Esophagus squamous epithelium (tissue), 5 donors: ENCODE measurements around the gene HMCN2. TPM values are rescaled to one million over a fixed set of nuclear protein-coding genes. Genes with fewer than 3 reads are reported as not detected.

Experiments used
- DNase-seq: peaks from one replicate; lab custom pipeline; 2025; lab: John Stamatoyannopoulos, UW
- H3K27ac ChIP-seq, 4 donors: fragments of 200-600 bp; sonication (generic); one replicate each; pipeline ENCODE4 v1.5.1; 2016 to 2019; ENCODE audit warnings: mild to moderate bottlenecking in 1 of 4
- H3K27me3 ChIP-seq, 4 donors: fragments of 200-600 bp; sonication (generic); 1 replicate in 3 of 4; 2 replicates in 1 of 4; pipeline versions ENCODE4 v1.5.1 to v1.6.0; 2017 to 2021; ENCODE audit warnings: antibody characterized with exemption in 1 of 4
- H3K36me3 ChIP-seq, 3 donors: fragments of 200-600 bp; sonication (generic); one replicate each; pipeline ENCODE4 v1.5.1; 2016 to 2019
- H3K4me1 ChIP-seq, 3 donors: fragments of 200-600 bp; sonication (generic); one replicate each; pipeline ENCODE4 v1.5.1; 2017 to 2019
- H3K4me3 ChIP-seq, 4 donors: fragments of 200-600 bp; sonication (generic); 1 replicate in 3 of 4; 2 replicates in 1 of 4; pipeline ENCODE4 v1.5.1; 2016 to 2019; ENCODE audit warnings: mild to moderate bottlenecking in 2 of 4, moderate library complexity in 1 of 4
- H3K9me3 ChIP-seq, 3 donors: fragments of 200-600 bp; sonication (generic); one replicate each; pipeline ENCODE4 v1.5.1; 2016 to 2019
- POLR2A ChIP-seq, 4 donors: fragments of 450-650 bp; IDR thresholded peaks; one replicate each; pipeline ENCODE4 v1.6.1; 2017; ENCODE audit warnings: antibody characterized with exemption in 4 of 4, mild to moderate bottlenecking in 4 of 4, moderate library complexity in 3 of 4
- WGBS, 2 donors: methylation state at CpG; one replicate each; pipeline ENCODE4 v1.1.5; 2018; 5-methylcytosine and 5-hydroxymethylcytosine counted together
- intact Hi-C: fragments of 100-400 bp; cut with DNase I; formaldehyde crosslinking; loops from one replicate; pipeline ENCODE4 v1.15.0; 2022
- total RNA-seq, 4 donors: library from RNA; depleted of rRNA; stranded (reverse); fragments of >200 nt; gene quantifications; one replicate each; pipeline ENCODE4 v1.1.0, GENCODE V29; 2016
- TF ChIP-seq, protein P1 (sequence below), 6 experiments: fragments of 450-650 bp in 4 of 6; fragments of 200-600 bp in 2 of 6; sonication (generic) in 2 of 6; IDR thresholded peaks; one replicate each; pipeline ENCODE4 v1.5.1; 2016 to 2019; ENCODE audit warnings: antibody characterized with exemption in 6 of 6, mild to moderate bottlenecking in 4 of 6, moderate library complexity in 4 of 6
- donor health status: DM: yes; HTN: yes; CAD: no.

Gene HMCN2
- total RNA-seq, 4 donors from 2014 or later: 0.53 to 4.8 (median 0.78) TPM

GRCh38 chr9:130473009-130473408, 207.4 kb downstream of the HMCN2 start:
- TF ChIP-seq POLR2A (IDR thresholded peaks at IDR 0.05): no peak
- peaks cover 0 to 44% (median 0%) of the 10 kb centered on the region in 3 donors for H3K36me3 ChIP-seq
- no peak for DNase-seq
- 84 to 87% methylated on average over 2 to 3 of the region's 6 CpGs for WGBS, 2 donors
- no peaks in the 10 kb centered on the region for H3K9me3 ChIP-seq
- H3K4me1 ChIP-seq: no peaks in the 10 kb centered on the region
- no peak overlapping the region for H3K4me3 ChIP-seq
- H3K27ac ChIP-seq: no peak overlapping the region
- intact Hi-C loops: no loop called here
- peaks cover 0 to 5% (median 0%) of the 10 kb centered on the region in 4 donors for H3K27me3 ChIP-seq

- WGBS, 2 donors: 77 to 81% methylated on average over 7 to 8 of the region's 13 CpGs
- Histone ChIP-seq H3K4me1 (no peaks in the 10 kb centered on the region), H3K27me3 (peaks cover 0 to 5% (median 0%) of the 10 kb centered on the region in 4 donors), H3K36me3 (peaks cover 0 to 43% (median 0%) of the 10 kb centered on the region in 3 donors), H3K9me3 (no peaks in the 10 kb centered on the region), H3K27ac (no peak overlapping the region), H3K4me3 (no peak overlapping the region)
- TF ChIP-seq, protein P1, sequence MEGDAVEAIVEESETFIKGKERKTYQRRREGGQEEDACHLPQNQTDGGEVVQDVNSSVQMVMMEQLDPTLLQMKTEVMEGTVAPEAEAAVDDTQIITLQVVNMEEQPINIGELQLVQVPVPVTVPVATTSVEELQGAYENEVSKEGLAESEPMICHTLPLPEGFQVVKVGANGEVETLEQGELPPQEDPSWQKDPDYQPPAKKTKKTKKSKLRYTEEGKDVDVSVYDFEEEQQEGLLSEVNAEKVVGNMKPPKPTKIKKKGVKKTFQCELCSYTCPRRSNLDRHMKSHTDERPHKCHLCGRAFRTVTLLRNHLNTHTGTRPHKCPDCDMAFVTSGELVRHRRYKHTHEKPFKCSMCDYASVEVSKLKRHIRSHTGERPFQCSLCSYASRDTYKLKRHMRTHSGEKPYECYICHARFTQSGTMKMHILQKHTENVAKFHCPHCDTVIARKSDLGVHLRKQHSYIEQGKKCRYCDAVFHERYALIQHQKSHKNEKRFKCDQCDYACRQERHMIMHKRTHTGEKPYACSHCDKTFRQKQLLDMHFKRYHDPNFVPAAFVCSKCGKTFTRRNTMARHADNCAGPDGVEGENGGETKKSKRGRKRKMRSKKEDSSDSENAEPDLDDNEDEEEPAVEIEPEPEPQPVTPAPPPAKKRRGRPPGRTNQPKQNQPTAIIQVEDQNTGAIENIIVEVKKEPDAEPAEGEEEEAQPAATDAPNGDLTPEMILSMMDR (IDR thresholded peaks at IDR 0.05): no peak
- no peak for TF ChIP-seq POLR2A (IDR thresholded peaks at IDR 0.05)
- intact Hi-C loops: no loop called here
- DNase-seq: no peak
Measured at GRCh38 chr9:130473566-130473965, 208.0 kb downstream of the HMCN2 start.

- no peak for DNase-seq
- Histone ChIP-seq H3K27ac (no peak overlapping the region), H3K4me1 (no peaks in the 10 kb centered on the region), H3K36me3 (peaks cover 0 to 38% (median 0%) of the 10 kb centered on the region in 3 donors), H3K4me3 (no peak overlapping the region), H3K9me3 (no peaks in the 10 kb centered on the region), H3K27me3 (peaks cover 0 to 5% (median 0%) of the 10 kb centered on the region in 4 donors)
- 61 to 77% methylated on average over 14 of the region's 15 CpGs for WGBS, 2 donors
- intact Hi-C loops: no loop called here
- TF ChIP-seq, protein P1 (IDR thresholded peaks at IDR 0.05): no peak
- no peak for TF ChIP-seq POLR2A (IDR thresholded peaks at IDR 0.05)
Measured at GRCh38 chr9:130474106-130474505, 208.5 kb downstream of the HMCN2 start.

DNA sequence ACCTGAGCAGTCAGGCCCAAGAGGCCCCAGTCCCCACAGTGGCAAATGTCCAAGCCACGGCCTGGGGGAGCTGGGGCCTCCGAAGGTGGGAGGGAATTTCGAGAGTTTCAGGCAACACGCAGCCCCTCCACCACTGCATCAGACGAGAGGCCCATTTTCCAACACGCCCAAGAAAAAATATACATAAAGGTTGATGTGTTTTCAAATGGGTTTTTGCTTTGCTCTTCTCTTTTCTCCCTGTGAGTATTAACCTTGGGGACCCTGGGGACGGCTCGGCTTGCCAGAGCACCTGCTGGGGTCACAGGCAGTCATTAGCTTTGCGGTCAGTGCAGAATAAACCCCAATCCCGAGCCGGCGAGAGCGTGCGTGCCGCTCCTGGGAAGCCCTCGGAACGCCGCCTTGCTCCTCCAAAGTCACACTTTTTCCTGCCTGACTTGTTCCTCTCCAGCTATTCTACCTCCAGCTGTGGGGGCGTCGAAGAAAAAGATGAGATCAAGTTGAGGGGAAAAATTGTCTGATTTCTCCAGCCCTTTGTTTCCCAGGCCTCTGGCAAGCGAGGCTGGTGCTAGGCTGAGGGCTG, 210.7 kb downstream of the HMCN2 start:
- intact Hi-C loops: no loop called here
- Histone ChIP-seq H3K36me3 (peaks cover 0 to 42% (median 0%) of the 10 kb centered on the region in 3 donors), H3K4me1 (no peaks in the 10 kb centered on the region), H3K4me3 (no peak overlapping the region), H3K9me3 (no peaks in the 10 kb centered on the region), H3K27ac (no peak overlapping the region), H3K27me3 (peaks cover 0 to 5% (median 0%) of the 10 kb centered on the region in 4 donors)
- 84 to 86% methylated on average over 12 to 19 of the region's 21 CpGs for WGBS, 2 donors
- no peak for DNase-seq
- TF ChIP-seq POLR2A (IDR thresholded peaks at IDR 0.05): no peak
- TF ChIP-seq, protein P1 (IDR thresholded peaks at IDR 0.05): no peak

GRCh38 chr9:130477564-130477963, 212.0 kb downstream of the HMCN2 start:
- Histone ChIP-seq H3K4me3 (no peak overlapping the region), H3K27ac (no peak overlapping the region), H3K36me3 (peaks cover 0 to 46% (median 0%) of the 10 kb centered on the region in 3 donors), H3K4me1 (no peaks in the 10 kb centered on the region), H3K27me3 (peaks cover 0 to 5% (median 0%) of the 10 kb centered on the region in 4 donors), H3K9me3 (no peaks in the 10 kb centered on the region)
- WGBS, 2 donors: 92% methylated on average over 8 of the region's 12 CpGs; no CpG with 5 or more reads in 1 of the 2 donors
- DNase-seq: no peak
- intact Hi-C loops: no loop called here
- TF ChIP-seq POLR2A (IDR thresholded peaks at IDR 0.05): no peak
- TF ChIP-seq, protein P1 (IDR thresholded peaks at IDR 0.05): no peak
